Measurements from ENCODE around the gene GDPD2.

GRCh38 chrX:70453024-70453618 is 30.0 kb downstream of the GDPD2 start:
- TF ChIP-seq CTCF (IDR thresholded peaks at IDR 0.05; ENCODE audit: low read length) = no peak
- no peak for TF ChIP-seq EZH2phosphoT487 (IDR thresholded peaks at IDR 0.05; ENCODE audit: low read length)

All from MM.1S (cell line).